Superior temporal gyrus (tissue), 1 donor: ENCODE data around the gene MR1.
"Not testable (repeated sequence)": the region's sequence is repeated elsewhere in the genome, so short reads cannot be mapped to it uniquely, and the experiment has no call there.

Source experiments
- DNase-seq: peaks from one replicate; pipeline ENCODE4 v3.0.0-alpha.2; 2016; ENCODE audit errors: extremely low spot score

The MR1 gene

DNA sequence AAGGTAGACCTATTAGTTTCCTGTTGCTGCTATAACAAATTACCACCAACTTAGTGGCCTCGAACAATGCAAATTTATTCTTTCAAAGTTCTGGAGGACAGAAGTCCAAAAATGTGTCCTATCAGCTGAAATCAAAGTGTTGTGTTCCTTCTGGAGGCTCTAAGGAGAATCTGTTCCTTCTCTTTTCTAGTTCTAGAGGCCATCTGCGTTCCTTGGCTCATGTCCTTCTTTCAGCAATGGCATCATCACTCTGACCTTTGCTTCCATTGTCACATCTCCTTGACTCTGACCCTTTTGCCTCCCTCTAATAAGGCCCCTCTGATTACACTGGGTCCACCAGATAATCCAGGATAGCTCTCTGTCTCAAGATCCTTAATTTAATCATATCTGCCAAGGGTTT lies 1.2 kb upstream of the MR1 start:
- DNase-seq: no peak

DNA sequence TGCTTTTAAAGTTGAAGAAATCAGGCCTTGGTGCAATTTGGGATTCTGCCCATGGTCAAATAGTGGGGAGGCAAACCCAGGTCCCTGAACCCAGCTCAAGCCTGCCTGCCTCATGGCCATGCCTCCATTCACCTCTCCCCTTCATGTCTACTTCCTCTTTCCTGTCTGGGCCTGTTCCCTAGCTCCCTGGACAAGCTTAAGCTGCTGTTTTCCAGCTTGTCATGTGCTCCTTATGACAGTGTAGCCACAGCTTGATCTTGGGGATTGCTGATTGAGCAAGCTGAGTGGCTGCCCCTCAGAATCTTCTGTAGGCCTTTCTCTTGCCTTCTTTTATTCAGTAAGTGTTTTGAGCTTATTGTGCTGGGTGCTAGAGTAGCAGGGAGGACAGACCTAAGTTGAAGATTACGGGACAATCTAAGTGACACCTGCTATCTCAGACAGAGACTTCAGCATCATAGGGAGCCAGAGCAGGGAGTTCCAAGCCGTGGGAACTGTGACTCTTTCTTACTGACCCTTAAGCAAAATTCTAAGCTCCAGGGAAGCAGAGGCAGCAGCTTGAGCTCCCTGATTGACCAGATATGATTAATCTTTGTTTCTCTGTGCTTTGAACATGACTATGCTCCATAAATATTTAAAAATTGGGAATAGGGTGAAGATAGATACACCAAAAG lies 520 bp upstream of the MR1 start:
- DNase-seq: peak; percentile 60

DNA sequence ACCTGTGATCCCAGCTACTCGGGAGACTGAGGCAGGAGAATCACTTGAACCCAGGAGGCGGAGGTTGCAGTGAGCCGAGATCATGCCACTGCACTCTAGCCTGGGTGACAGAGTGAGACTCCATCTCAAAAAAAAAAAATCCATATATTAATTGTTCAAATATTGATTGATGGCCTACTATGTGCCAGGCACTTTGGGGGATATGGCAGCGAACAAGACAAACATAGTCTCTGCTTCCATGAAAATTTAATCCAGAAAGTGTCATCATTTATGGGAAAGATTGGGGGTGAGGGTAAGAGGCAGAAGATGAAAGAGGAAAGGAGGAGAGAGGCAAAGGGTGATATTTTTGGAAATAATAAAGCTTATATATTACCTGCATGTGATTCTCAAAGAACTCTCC lies 1.4 kb downstream of the MR1 start:
- not testable (repeated sequence) for DNase-seq

DNA sequence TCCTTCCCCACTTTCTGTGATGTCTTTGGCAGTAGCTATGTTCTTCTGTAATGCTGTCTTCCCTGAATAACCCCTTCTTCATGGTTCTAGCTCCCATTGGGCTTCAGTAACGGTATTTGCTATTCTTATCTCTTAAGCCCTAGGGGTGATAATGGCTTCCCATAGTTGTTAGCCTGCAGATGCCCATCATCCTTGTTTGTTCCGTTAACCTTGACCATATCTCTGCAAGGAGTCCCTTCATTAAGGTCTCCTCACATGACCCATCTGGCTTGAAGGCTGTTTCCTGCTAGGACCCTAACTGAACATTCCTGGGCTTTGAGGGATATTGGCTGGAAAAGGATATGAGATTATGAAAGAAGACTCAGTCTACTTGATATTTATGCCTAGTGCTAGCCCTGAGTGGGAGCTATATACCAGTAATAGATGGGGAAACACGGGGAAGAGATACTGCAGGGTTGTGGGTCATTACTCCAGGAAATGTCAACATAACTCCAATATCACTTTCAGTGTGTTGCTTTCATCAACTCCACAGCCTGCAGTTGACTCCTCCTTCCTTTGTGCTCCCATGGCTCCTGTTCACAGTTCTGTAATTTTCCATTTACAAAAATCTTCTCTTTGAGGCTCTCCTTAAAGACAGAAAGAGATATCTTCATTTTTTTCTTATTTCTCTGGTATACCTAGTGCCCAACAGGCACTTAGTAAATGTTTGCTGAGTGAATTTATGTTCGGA lies 2.5 kb downstream of the MR1 start:
- no peak for DNase-seq

DNA sequence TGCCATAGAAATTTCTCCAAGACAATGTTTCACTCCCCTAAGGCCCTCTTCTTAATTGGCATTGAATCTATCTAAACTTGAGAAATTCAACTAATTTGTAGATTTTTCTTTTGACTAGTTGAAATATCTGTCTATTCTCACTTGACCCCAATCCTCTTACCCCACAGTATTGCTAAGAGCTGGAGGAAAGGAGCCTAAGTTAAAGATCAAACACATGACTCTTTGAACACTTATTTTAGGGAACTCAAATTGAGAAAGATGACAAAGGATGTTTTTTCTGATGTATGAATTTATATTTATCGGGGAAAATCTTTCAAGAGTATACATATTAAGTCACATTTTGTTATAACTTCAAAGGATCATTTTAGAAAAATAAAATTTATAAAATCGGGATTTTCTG lies 3.6 kb downstream of the MR1 start:
- no peak for DNase-seq

DNA sequence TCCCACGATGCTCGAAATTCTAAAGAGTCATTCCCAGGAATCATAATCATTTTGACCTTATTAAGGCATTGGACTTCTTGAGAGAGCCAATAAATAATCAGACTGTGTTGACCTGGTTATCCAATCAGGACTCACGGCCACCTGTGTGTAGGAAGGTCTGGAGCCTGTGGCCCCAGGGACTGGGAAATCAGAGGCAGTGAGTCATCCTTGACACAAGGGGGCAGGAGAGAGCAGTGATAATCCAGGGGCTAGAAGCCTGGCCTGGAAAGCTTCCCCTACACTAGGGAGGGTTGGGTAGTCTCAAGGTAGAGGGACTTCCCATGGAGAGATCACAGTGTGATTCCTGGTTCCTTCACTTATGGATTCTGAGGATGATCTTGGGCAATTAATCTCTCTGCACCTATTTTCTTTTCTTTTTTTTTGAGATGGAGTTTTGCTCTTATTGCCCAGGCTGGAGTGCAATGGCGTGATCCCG lies 4.7 kb downstream of the MR1 start:
- DNase-seq: peak; percentile 81

DNA sequence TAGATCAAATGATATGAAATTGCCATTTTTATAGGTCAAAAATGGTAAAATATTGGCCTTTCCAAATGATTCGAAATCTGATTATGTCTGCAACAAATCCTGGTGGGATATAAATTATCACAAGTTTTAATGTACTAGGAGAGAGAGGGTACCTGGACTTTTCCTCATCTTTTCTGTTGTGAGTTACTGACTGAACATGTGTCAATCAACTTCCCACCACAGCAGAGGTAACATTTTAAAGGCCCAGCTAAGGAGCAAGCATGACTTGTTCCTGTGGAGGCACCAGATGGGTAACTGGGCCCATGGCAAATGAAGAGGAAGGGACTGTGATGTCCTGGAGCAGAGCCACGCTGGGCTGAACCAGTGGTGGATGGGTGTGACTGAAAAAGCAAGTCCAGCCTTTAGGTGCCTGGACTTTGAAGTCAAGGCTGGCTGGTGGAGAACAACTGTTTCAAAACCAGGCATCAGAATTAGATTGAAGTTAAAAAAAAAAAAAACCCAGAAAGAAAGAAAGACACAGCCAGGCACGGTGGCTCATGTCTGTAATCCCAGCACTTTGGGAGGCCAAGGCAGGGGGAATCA lies 6.6 kb downstream of the MR1 start:
- DNase-seq: no peak

DNA sequence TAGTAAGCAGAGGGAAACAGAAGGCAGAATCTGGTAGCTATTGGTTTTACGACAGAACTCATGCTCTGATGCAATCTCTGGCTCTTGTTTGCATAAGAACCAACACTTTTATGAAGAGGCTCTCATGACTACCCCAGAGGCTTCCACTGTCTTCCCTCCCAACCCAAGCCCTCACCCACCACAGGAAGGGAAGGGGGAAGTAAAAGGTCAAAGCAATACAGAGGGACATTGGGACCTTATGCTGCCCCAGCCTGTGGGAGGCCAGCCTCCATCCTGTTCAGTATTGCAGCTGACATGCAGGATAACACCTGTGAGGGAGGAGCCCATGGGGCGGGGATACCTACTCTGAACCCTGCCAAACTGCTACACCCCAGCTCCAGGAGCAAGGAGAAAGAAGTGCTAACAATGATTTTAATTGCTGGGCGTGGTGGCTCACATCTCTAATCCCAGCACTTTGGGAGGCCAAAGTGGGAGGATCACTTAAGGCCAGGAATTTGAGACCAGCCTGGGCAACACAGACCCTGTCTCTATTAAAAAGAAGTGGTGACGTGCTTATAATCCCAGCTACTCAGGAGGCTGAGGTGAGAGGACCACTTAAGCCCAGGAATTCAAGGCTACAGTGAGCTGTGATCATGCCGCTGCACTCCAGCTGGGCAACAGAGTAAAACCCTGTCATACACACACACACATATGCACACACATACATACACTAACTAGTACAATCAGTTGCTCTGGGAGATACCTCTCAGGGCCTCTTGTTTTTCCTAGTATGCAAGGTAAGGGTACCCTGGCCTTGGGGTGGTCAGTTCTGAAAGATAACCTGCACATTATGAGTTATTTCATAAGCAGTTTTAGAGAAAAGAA lies 9.5 kb downstream of the MR1 start:
- DNase-seq: no peak

DNA sequence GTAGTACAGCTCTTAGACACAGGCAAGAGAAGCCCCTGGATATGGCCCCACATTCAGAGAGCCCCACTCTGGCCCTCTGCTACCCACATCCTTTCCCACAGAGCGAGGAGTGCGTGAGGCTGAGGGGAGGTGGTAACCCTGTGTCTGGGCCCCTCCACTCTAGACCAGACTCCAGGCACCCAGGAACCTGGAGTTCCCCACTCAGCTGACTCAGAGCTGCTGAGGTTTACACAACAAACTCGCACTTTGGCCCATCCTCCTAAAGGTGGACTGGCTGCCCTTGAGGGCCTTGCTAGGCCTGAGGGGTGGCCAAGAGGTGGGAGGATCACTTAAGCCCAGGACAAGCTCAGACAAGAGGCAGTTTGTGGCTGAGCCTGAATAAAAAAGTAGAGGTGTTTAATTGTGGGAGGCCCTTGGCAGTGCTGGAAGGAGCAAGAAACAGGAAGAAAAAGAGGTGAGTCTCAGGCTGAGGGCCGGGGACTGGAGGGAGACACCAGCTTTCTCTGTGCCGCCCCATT lies 10.7 kb downstream of the MR1 start:
- DNase-seq: no peak

DNA sequence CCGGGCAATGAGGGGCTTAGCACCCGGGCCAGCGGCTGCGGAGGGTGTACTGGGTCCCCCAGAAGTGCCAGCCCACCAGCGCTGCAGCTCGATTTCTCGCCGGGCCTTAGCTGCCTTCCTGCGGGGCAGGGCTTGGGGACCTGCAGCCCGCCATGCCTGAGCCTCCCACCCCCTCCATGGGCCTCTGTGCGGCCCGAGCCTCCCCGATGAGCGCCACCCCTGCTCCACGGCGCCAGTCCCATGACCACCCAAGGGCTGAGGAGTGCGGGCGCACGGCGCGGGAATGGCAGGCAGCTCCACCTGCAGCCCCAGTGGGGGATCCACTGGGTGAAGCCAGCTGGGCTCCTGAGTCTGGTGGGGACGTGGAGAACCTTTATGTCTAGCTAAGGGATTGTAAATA lies 12.2 kb downstream of the MR1 start:
- not testable (repeated sequence) for DNase-seq

DNA sequence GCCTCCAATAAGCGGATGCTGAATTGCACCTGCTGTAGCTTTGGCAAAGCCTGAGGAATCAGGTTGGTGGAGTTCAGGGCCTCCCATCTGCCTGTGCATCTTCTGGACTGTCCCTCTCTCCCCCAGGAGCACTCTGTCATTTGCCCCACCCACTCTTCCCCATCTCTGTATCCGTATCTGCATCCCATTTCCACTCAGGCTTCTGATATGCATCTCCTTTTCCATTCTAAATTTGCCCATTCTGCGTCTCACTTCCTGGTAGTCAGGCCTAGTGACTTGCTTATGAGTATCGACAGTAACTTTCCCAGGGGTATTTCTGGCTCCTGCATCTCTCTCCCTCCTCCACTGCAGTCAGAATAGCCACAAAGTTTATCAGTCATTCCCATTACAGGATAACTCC lies 15.6 kb downstream of the MR1 start:
- DNase-seq: no peak

DNA sequence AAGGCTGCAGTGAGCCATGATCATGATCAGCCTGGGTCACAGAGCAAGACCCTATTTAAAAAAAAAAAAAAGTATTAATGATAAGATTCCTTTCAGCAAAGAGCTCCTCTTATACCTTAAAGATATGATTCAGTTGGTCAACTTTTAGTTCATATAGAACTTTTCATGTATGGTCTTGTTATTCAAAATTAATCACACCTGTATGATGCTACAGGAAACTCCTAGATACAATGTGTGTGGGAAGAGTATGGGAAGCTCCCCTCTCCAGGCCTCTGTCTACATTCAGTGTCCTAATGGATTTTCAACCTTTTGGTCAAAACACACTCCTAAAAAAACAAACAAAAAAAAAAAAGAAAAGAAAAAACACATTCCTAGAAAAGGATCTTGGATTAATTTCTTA lies 17.1 kb downstream of the MR1 start:
- no peak for DNase-seq

DNA sequence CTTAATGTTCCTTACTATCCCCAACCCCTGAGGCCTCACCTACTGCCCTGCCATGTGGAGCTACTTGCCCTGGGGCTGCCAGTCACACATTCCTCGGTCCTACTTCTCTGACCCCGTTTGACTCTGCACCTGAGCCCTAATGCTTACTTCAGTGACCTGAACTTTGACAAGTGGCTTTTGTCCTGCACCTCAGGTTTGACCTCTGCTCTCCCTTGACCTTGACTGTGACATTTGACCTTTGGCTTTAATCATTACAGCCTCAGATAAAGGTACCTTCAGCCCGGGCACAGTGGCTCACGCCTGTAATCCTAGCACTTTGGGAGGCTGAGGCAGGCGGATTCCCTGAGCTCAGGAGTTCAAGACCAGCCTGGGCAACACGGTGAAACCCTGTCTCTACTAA lies 22.8 kb downstream of the MR1 start:
- DNase-seq: no peak

DNA sequence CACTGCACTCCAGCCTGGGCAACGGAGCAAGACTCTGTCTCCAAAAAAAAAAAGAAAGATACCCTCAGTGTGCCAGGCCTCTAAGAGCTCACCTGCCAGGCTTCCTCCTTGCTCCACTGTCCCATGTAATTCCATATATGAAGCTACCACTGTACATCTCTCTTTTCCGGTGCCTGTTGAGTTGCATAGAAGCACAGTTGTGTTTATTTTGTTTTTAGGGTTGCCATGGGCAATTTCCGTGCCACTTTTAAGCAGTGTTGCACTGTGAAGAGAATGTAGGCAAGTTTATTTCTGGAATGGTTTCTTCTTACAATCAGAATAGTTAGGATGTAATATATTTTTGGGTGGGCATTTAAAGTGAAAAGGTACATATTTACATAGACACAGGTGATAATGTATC lies 23.3 kb downstream of the MR1 start:
- no peak for DNase-seq

DNA sequence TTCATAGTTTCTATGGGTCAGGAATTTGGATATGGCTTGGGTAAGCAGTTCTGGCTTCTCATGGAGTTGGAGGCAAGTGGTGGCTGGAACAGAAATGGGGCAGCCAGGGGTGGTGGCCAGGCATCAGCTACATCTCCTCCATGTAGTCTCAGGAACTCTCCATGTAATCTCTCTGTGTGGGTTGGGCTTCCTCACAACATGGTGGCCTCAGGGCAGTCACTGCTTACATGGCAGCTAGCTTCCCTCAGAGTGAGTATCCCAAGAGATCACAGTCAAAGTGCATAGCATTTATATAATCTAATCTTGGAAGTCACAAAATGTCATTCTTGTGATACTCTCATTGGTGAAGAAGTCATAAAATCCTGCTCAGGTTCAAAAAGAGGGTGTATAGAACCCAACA lies 25.7 kb downstream of the MR1 start:
- no peak for DNase-seq

DNA sequence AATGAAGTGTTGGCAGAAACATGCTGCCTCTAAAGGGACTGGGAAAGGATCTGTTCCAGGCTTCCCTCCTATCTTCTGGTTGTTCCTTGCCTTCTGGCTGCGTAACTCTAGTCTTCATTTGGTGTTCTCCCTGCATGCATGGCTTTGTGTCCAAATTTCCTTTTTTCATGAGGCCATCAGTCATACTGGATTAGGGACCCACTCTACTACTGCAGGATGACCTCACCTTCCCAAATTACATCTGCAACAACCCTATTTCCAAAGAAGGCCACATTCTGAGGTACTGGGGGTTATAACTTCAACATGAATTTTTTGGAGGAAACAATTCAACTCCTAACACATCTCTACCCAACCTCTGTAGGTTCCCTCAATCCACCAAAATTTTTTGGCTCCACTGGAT lies 26.3 kb downstream of the MR1 start:
- DNase-seq: no peak

DNA sequence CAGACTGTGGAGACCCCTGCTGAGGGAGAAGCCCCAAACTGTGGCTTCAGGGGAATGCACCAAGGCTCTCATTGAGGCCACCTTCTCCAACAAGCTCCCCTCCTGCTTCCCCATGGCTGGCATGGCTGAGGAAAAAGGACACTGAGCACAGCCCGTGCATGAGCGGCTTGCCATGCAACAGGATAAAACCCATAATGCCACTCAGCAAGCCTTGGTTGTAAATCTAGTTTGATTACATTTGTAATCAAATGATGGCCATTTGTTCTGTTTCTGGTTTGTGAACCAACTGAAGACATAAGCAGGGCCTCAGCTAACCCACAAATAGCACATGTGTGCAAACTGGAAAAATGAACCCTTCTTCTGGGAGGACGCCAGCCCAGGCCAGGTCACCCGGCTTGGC lies 27.2 kb downstream of the MR1 start:
- DNase-seq: not testable (repeated sequence)

DNA sequence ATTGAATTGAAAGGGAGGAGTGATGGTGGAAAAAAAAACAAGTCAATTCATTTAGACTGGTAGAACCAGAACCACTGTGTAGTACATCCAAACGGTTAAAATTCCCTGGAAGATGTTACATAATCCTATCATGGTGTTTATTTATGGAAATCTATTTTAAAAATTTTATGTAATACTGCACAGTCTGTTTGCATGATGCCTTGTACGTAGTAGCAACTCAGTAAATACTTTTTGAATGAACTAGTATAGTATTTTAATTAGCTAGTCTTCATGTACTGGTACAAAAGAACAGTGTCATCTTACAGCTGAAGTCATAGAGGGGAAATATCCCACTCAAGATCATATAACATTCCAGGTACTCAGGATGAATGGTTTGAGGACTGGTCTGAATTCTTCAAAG lies 27.7 kb downstream of the MR1 start:
- DNase-seq: peak; percentile 53

DNA sequence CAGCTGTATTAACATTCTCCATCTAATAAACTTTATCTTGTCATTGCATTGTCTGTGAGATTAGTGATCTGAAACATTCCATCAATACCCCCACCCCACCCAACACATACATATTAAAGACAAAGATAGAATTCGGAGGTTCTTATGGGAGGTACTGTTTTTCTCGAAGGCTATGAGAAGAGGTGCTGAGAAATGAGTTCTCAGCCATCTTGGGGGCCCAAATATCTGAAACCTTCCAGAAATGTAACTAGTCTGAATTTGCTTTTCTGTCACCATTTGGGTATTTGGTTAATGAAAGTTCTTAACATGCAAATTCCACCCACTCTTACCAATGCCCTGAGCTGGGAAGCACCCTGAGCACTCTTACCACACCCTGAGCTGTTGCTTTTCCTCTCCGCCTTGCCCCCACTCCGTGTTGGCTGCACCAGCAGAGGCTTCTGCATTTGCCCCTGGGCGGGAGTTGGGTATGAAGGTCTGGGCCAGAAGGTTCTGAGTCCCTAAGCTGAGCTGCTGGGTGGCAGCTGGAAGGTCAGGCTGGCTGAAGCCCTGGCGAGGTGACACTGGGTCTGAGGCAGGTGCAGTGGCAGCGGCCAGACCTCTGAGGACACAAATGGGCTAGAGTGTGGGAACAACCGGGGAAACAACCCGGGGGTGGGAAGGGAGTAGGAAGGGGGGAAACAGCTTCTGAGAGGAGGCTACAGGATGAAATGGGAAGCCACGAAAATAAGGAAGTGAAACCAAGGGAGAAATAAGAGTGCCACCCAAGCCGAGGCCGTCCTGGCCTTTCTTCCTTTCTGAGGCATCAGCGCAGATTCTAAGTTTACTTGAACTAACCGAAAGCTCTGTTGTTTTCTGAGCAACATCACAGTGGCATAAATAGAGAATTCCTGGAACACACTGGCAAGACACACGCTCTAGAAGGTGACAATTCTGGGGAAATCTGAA lies 28.4 kb downstream of the MR1 start:
- DNase-seq: no peak

DNA sequence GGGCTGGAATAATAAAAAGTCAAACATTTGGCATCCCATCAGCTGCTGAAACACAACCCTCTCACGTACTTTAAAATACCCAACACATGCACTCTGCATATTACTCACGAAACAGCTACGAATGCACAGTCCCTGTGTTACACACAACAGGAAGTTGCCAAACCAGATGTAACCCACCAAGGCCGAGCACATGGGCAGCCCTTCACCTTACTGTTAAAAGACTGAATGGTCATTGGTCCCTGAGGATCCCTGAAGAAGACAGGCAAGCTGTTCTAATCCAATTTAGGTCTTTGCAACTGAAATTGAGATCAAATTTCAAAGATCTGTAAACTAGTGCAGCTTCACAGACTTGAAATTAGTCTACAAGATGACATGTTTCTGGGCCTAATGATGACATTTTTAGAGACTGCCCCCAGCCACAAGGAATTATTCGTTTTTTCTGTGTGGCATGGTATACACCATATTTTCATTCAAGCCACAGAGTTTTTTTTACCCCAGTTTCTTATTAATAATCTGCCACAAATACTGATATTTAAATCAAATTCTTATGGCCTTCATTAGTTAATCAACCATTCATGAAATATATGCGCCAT lies 29.1 kb downstream of the MR1 start:
- no peak for DNase-seq
